Endothelial cell of umbilical vein (primary cell): ENCODE data around the gene TAGLN2. TPM values are rescaled to one million over a fixed set of nuclear protein-coding genes. Genes with fewer than 3 reads are reported as not detected.

Experiments used
- BruUV-seq: library from RNA; stranded (reverse); fragments of 400-500 nt; replicated peaks from 2 replicates; lab custom pipeline; 2021; lab: Mats Ljungman, UMichigan
- CTCF ChIA-PET: fragments of 300-600, 350-600 bp; sonication (Branson Sonifier 250); formaldehyde crosslinking; loops from one replicate; lab custom pipeline; 2021; ENCODE audit warnings: antibody characterized with exemption, inconsistent platforms; lab: Charles Lee
- POLR2A ChIA-PET: fragments of 300-600, 350-600 bp; sonication (Branson Sonifier 250); formaldehyde crosslinking; loops from one replicate; lab custom pipeline; 2021; ENCODE audit warnings: antibody characterized with exemption, inconsistent platforms; lab: Charles Lee
- DNase-seq: peaks from one replicate; pipeline ENCODE4 v3.0.0-alpha.2; 2011; ENCODE audit warnings: low read depth, low spot score
- FAIRE-seq: peaks from 2 replicates; lab custom pipeline; 2011; peaks lifted over from hg19 to GRCh38; lab: Jason Lieb, UNC
- H2AFZ ChIP-seq: 2 replicates; pipeline ENCODE4 v1.6.0; 2012; ENCODE audit warnings: low read depth, low read length, control low read depth, inconsistent platforms
- H3K27ac ChIP-seq: 2 replicates; pipeline ENCODE4 v1.5.1; 2011; ENCODE audit warnings: low read depth, mild to moderate bottlenecking, control low read depth, low read length, moderate library complexity; ENCODE audit not compliant: insufficient read depth
- H3K27me3 ChIP-seq, 2 experiments: 2 replicates each; pipeline versions ENCODE4 v1.6.0 to v1.6.1; 2011; ENCODE audit warnings: low read length in 2 of 2, mixed read lengths in 1 of 2; ENCODE audit not compliant: control insufficient read depth in 2 of 2, insufficient read depth in 2 of 2
- H3K36me3 ChIP-seq, 2 experiments: 2 replicates in 1 of 2; 3 replicates in 1 of 2; pipeline ENCODE4 v1.5.1; 2011; ENCODE audit warnings: low read length in 2 of 2, mild to moderate bottlenecking in 1 of 2, moderate library complexity in 1 of 2; ENCODE audit not compliant: control insufficient read depth in 2 of 2, insufficient read depth in 2 of 2; ENCODE audit errors: extremely low read depth in 1 of 2
- H3K4me1 ChIP-seq: 3 replicates; pipeline ENCODE4 v1.5.1; 2011; ENCODE audit warnings: mild to moderate bottlenecking, low read length; ENCODE audit not compliant: control insufficient read depth, insufficient read depth; ENCODE audit errors: extremely low read depth
- H3K4me2 ChIP-seq: 2 replicates; pipeline ENCODE4 v1.6.1; 2011; ENCODE audit warnings: low read length, control low read depth, mixed read lengths; ENCODE audit not compliant: insufficient read depth
- H3K4me3 ChIP-seq, 3 experiments: fragments of 200-600 bp in 1 of 3; sonication (generic), shearing (Covaris generic) in 1 of 3; replicated peaks in 1 of 3; 2 replicates each; pipeline ENCODE4 v1.5.1; 2011 to 2016; ENCODE audit warnings: control low read depth in 3 of 3, low read length in 3 of 3, mild to moderate bottlenecking in 2 of 3, inconsistent platforms in 1 of 3, low read depth in 1 of 3, moderate library complexity in 1 of 3; ENCODE audit not compliant: insufficient read depth in 1 of 3
- H3K79me2 ChIP-seq: 2 replicates; pipeline ENCODE4 v1.6.0; 2012; ENCODE audit warnings: low read length, inconsistent platforms; ENCODE audit not compliant: control insufficient read depth, insufficient read depth
- H3K9ac ChIP-seq: replicated peaks from 2 replicates; pipeline ENCODE3; 2011; ENCODE audit warnings: low read length, control low read depth; ENCODE audit not compliant: insufficient read depth; ENCODE audit errors: extremely low read depth
- H3K9me1 ChIP-seq: replicated peaks from 3 replicates; pipeline ENCODE4 v1.6.0; 2011; ENCODE audit warnings: mild to moderate bottlenecking, low read length; ENCODE audit not compliant: control insufficient read depth, insufficient read depth; ENCODE audit errors: extremely low read depth
- H3K9me3 ChIP-seq: replicated peaks from 2 replicates; pipeline ENCODE4 v1.5.1; 2012; ENCODE audit warnings: low read length, inconsistent platforms; ENCODE audit not compliant: control insufficient read depth, insufficient read depth
- H4K20me1 ChIP-seq: replicated peaks from 2 replicates; pipeline ENCODE3; 2011; ENCODE audit warnings: mild to moderate bottlenecking, low read length; ENCODE audit not compliant: control insufficient read depth, insufficient read depth; ENCODE audit errors: extremely low read depth
- CTCF ChIP-seq, 2 donors: IDR thresholded peaks; 1 replicate in 1 of 2; 2 replicates in 1 of 2; pipeline ENCODE4 v1.5.1; 2011; ENCODE audit warnings: low read length in 2 of 2, mild to moderate bottlenecking in 2 of 2, moderate library complexity in 2 of 2, control low read depth in 1 of 2, inconsistent platforms in 1 of 2, low read depth in 1 of 2; ENCODE audit not compliant: insufficient read depth in 1 of 2; ENCODE audit errors: extremely low read depth in 1 of 2
- EZH2 ChIP-seq: IDR thresholded peaks from 2 replicates; pipeline ENCODE4 v1.6.1; 2012; ENCODE audit warnings: borderline replicate concordance, low read depth, mild to moderate bottlenecking, moderate library complexity, low read length, inconsistent platforms; ENCODE audit not compliant: severe bottlenecking
- FOS ChIP-seq: IDR thresholded peaks from 2 replicates; pipeline ENCODE4 v1.6.1; 2011; ENCODE audit warnings: mild to moderate bottlenecking, low read length, moderate library complexity, borderline replicate concordance; ENCODE audit not compliant: insufficient read depth
- GATA2 ChIP-seq: IDR thresholded peaks from 2 replicates; pipeline ENCODE4 v1.7.0; 2011; ENCODE audit warnings: low read depth, mild to moderate bottlenecking, moderate library complexity, mixed read lengths, low read length; ENCODE audit not compliant: insufficient read length, insufficient read depth
- JUN ChIP-seq: IDR thresholded peaks from 2 replicates; pipeline ENCODE4 v1.6.1; 2011; ENCODE audit warnings: borderline replicate concordance, low read depth; ENCODE audit not compliant: insufficient read length, insufficient read depth
- MAX ChIP-seq: IDR thresholded peaks from 2 replicates; pipeline ENCODE4 v1.6.1; 2011; ENCODE audit not compliant: insufficient read depth, insufficient read length
- MYC ChIP-seq: IDR thresholded peaks from one replicate; pipeline ENCODE4 v1.6.1; 2011; ENCODE audit warnings: mild to moderate bottlenecking, low read depth, low read length
- POLR2A ChIP-seq: IDR thresholded peaks from 2 replicates; pipeline ENCODE4 v1.6.1; 2012; ENCODE audit warnings: low read depth, mild to moderate bottlenecking, control low read depth, low read length
- POLR2AphosphoS5 ChIP-seq: IDR thresholded peaks from 2 replicates; pipeline ENCODE4 v1.6.1; 2012; ENCODE audit warnings: low read depth, mild to moderate bottlenecking, control low read depth, low read length, moderate library complexity; ENCODE audit not compliant: insufficient read depth
- dilution Hi-C: fragments of 300-500 bp; cut with MboI; formaldehyde crosslinking; loops from one replicate; pipeline ENCODE4 v1.15.0; 2019; ENCODE audit warnings: low sequenced_read_pairs; ENCODE audit not compliant: extremely low pct_ligation_motif_present
- intact Hi-C: fragments of 100-400 bp; cut with micrococcal nuclease; formaldehyde crosslinking; loops from one replicate; pipeline ENCODE4 v1.10.0; 2022
- polyA plus RNA-seq, 4 experiments: library from polyadenylated mRNA; depleted of rRNA in 3 of 4; stranded (reverse) in 3 of 4; unstranded in 1 of 4; fragments of >200 nt; gene quantifications; 2 replicates each; pipeline versions ENCODE4 v1.2.1 to v1.2.3, GENCODE V29; 2011 to 2012; ENCODE audit warnings: missing spikeins in 1 of 4
- total RNA-seq: library from RNA; stranded (reverse); gene quantifications from 2 replicates; pipeline ENCODE4 v1.2.3, GENCODE V29; 2021

Gene TAGLN2
- total and polyA plus RNA-seq, 2 donors (not counting 3 experiments of a cell fraction or from before 2014, with no cell fraction given) = 646 to 1,279 TPM

- ChIA-PET CTCF (interaction anchor here (1.6 to 2.0 kb wide), 2 partner anchors 76 to 77 kb away, joined by 6 to 9 read pairs; no protein-coding TSS in a partner anchor), POLR2A (no interaction called here)
- H3K27me3 ChIP-seq = peaks cover 0 to 4% of the 10 kb centered on the region in 2 experiments
- dilution Hi-C loops = no loop called here
- TF ChIP-seq EZH2 (no peak), MAX (no peak), GATA2 (no peak), POLR2A (no peak), POLR2AphosphoS5 (no peak), MYC (no peak), FOS (no peak), JUN (no peak), CTCF (IDR thresholded peaks at IDR 0.05; ENCODE audit: extremely low read depth in 1 of 2, insufficient read depth in 1 of 2, low read depth in 1 of 2, low read length in 2 of 2) (no peak)
- H3K27ac ChIP-seq = no peak overlapping the region
- DNase-seq = no peak
- BruUV-seq = no TSS peak
- H3K9me1 ChIP-seq = no peaks in the 10 kb centered on the region
- no peaks in the 10 kb centered on the region for H3K36me3 ChIP-seq
- intact Hi-C loops = no loop called here
- H3K4me3 ChIP-seq = no peak overlapping the region
- H3K9me3 ChIP-seq = no peaks in the 10 kb centered on the region
- no peaks in the 10 kb centered on the region for H4K20me1 ChIP-seq
- H3K4me2 ChIP-seq = no peak overlapping the region
- no peak overlapping the region for H2AFZ ChIP-seq
- FAIRE-seq = no peak
- no peaks in the 10 kb centered on the region for H3K79me2 ChIP-seq
- H3K4me1 ChIP-seq = peaks cover 4% of the 10 kb centered on the region
- no peak overlapping the region for H3K9ac ChIP-seq
Measured at GRCh38 chr1:159930634-159931033, 5.3 kb upstream of the TAGLN2 start.
